GM18499 (cell line): ENCODE measurements around the gene TRIM45.

Source experiments
- ATAC-seq: cut with Tn5 transposase; IDR thresholded peaks from one replicate; pipeline ENCODE4 v1.9.1; 2021; ENCODE audit warnings: moderate number of reproducible peaks; ENCODE audit not compliant: insufficient read depth, unreplicated experiment

TRIM45 gene

GRCh38 chr1:117066367-117066766 lies 55.2 kb downstream of the TRIM45 start:
- ATAC-seq: no peak

GRCh38 chr1:117061986-117062415 lies 59.5 kb downstream of the TRIM45 start:
- ATAC-seq: peak; percentile 23
